Measurements from ENCODE around the gene SCO2.

- TF ChIP-seq POLR2AphosphoS5 (IDR thresholded peaks at IDR 0.05; ENCODE audit: low read depth, low read length): no peak
- TF ChIP-seq POLR2A (IDR thresholded peaks at IDR 0.05; ENCODE audit: borderline replicate concordance, extremely low read depth, insufficient read depth, insufficient read length): no peak
- TF ChIP-seq EZH2 (IDR thresholded peaks at IDR 0.05): no peak
- no peak for TF ChIP-seq SP1 (IDR thresholded peaks at IDR 0.05; ENCODE audit: low read depth)
- TF ChIP-seq ATF3 (IDR thresholded peaks at IDR 0.05): no peak
- TF ChIP-seq SIN3A (IDR thresholded peaks at IDR 0.05; ENCODE audit: low read depth): no peak
- no peak for TF ChIP-seq RAD21 (IDR thresholded peaks at IDR 0.05; ENCODE audit: low read depth)
- TF ChIP-seq SRF (IDR thresholded peaks at IDR 0.05; ENCODE audit: low read depth): no peak
- TF ChIP-seq CTCF (IDR thresholded peaks at IDR 0.05 in 2 of 3, conservative IDR thresholded peaks at IDR 0.05 in 1 of 3; ENCODE audit: borderline replicate concordance in 1 of 3, insufficient read depth in 1 of 3, low read depth in 2 of 3, low read length in 2 of 3): no peak
- TF ChIP-seq REST (IDR thresholded peaks at IDR 0.05; ENCODE audit: low read depth): no peak
- TF ChIP-seq EGR1 (IDR thresholded peaks at IDR 0.05; ENCODE audit: low read depth): no peak
- TF ChIP-seq EZH2phosphoT487 (IDR thresholded peaks at IDR 0.05; ENCODE audit: borderline replicate concordance): no peak
- no peak for TF ChIP-seq TCF7L2 (IDR thresholded peaks at IDR 0.05; ENCODE audit: borderline replicate concordance, extremely low read depth, insufficient read depth, insufficient read length)
Observed at GRCh38 chr22:50504369-50505211, 20.8 kb downstream of the SCO2 start.

Measured in HCT116 (cell line).